ENCODE measurements around the gene MAN1C1.
A peak's percentile ranks its signal among the peaks of the same experiment; 100 is the strongest.
"Not testable (repeated sequence)": the region's sequence is repeated elsewhere in the genome, so short reads cannot be mapped to it uniquely, and the experiment has no call there.

The MAN1C1 gene

GRCh38 chr1:25583519-25584370 is 32.8 kb upstream of the MAN1C1 start:
- no peak for DNase-seq

DNA sequence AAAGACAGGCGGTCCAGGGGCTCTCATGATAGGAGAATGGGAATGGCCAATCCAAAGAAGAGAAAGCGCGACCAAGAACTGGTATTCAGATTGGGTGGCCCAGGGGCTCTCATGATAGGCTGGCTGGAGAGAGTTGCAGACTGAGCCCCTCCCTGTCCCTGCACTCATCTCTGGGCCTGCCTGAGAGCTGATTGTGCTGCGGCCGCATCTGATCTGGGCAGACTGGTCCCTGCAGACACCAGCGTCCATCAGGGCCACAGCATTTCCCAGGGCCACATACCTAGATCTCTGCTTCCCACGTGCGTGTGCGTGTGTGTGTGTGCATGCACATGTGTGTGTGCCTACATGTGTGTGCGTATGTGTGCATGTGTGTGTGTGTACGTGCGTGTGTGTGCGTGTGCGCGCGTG is 30.4 kb upstream of the MAN1C1 start:
- no peak for DNase-seq

- no peak for DNase-seq
These were observed 29.3 kb upstream of the MAN1C1 start for GRCh38 chr1:25587290-25587689.

- DNase-seq: not testable (repeated sequence)
These were observed 28.4 kb upstream of the MAN1C1 start for GRCh38 chr1:25588224-25588623.

- not testable (repeated sequence) for DNase-seq
These were observed 27.8 kb upstream of the MAN1C1 start for GRCh38 chr1:25588786-25589185.

- no peak for DNase-seq
These were observed 26.3 kb upstream of the MAN1C1 start for GRCh38 chr1:25590096-25590824.

DNA sequence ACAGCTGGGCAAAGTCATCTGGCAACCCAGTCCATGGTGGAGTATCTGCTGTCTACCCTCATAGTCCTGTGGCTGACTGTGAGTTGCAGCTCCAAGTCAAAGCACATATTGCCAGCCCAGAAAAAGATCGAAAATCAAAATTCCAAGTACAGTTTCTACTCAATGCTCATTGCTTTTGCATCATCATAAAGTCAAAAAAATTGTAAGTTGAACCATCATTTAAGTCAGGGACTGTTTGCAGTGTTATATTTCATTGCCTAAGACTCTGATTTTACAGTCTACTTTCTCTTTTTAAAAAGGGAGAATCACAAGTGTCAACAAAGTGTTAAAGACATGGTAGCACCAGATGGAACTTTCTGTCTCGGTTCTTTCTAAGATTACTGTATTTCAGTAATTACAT is 22.7 kb upstream of the MAN1C1 start:
- no peak for DNase-seq

- peak; percentile 39 for DNase-seq
These were observed 21.6 kb upstream of the MAN1C1 start for GRCh38 chr1:25594971-25595370.

DNA sequence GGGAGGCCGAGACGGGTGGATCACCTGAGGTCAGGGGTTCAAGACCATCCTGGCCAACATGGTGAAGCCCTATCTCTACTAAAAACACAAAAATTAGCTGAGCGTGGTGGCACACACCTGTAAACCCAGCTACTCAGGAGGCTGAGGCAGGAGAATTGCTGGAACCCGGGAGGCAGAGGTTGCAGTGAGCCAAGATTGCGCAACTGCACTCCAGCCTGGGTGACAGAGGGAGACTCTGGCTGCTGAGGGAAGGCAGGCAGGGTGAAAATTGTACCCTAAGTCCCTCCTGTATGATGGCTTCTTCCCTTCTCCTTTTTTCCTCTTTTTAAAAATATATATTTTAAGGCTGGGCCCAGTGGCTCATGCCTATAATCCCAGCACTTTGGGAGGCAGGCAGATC is 19.9 kb upstream of the MAN1C1 start:
- not testable (repeated sequence) for DNase-seq

DNA sequence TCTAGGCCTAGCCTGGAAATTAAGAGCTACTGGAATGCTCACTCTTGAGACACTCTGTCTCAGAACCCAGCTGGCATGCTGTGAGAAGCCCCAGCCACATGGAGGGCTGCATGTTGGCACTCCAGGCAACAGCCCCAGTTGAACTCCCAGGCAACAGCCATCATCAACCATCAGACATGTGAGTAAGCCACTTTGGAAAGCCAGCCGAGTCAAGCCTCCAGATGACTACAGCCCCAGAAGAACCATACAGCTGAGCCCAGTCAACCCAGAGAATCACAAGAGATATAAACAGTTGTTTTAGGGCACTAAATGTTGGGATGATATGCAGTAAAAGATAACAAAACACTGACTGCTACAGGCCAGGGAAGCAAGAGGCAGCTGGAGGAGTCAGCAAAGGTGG is 17.7 kb upstream of the MAN1C1 start:
- no peak for DNase-seq

GRCh38 chr1:25599969-25600610 is 16.5 kb upstream of the MAN1C1 start:
- DNase-seq: no peak

GRCh38 chr1:25600971-25601699 is 15.5 kb upstream of the MAN1C1 start:
- DNase-seq: not testable (repeated sequence)

- DNase-seq: not testable (repeated sequence)
These were observed 12.6 kb upstream of the MAN1C1 start for GRCh38 chr1:25603779-25604538.

- no peak for DNase-seq
These were observed 9.5 kb upstream of the MAN1C1 start for GRCh38 chr1:25607123-25607522.

- peak; percentile 74 for DNase-seq
These were observed 8.0 kb upstream of the MAN1C1 start for GRCh38 chr1:25608488-25609178.

- no peak for DNase-seq
These were observed 6.7 kb upstream of the MAN1C1 start for GRCh38 chr1:25609921-25610320.

DNA sequence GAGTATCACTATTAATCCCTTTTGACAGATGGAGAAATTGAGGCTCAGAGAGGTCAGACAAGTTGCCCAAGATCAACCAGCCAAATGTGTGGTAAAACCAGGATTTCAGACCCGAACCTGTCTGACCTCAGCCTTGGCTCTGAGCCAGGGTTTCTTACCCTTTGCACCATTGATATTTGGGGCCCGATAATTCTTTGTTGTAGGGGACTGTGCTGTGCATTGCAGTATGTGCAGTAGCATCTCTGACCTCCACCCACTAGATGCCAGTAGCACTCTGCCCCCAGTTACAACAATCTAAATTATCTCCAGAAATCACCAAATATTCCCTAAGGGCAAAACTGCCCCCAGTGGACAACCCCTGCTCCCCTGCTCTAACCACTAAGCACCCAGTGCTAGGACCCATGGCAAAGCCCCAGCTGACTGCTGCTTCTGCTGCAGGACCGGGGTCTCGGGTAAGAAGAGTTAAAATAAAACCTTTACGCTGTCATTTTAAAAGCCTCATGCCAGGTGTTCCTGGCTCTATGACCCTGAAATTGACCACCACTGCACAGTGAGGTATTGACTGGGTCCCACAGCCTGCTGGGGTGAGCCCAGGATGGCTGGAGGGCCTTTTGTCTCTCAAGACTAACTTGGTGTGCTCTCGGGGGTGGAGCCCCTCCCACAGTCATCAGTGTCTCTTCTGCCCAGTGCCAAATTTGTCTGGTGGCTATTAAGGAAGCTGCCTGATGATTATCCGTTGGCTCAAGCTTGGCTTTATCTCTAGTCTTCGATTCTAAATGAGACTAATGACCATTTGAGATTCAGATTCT is 5.6 kb upstream of the MAN1C1 start:
- DNase-seq: no peak

- no peak for DNase-seq
These were observed 4.7 kb upstream of the MAN1C1 start for GRCh38 chr1:25611843-25612242.

DNA sequence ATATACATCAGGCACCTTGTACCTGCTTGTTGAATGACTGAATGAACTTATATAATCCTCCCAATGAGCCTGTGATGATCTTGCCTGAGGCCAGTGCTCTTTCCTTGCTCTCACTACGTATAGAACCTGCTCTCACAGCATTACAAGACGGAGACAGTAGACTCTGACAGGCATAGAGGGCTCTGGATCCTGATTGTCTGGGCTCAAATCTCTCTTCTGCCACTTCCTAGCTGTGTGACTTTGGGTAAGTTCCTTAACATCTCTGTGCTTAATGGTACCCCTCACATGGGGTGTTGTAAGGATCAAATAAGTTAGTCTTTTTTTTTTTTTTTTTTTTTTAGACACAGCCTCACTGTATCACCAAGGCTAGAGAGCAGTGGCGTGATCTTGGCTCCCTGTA is 4.2 kb upstream of the MAN1C1 start:
- DNase-seq: no peak

DNA sequence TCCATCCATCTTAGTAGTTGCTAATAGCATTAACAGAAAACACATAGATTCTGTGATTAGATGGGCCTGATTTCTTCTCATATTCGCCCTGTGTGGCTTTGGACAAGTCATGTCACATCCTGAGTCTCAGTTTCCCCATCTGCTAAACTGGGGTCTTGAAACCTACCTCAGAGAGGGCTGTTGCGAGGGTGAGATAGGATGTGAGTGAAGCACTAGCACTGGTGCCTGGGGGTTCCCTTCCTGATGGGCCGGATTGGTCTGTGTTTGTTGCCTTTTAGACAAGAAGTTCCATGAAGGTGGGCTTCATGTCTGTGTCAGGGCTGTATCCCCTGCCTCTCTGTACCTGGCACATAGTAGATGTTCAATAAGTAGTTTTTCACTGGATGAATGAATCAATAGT is 3.5 kb upstream of the MAN1C1 start:
- no peak for DNase-seq
